Testis (tissue), 2 donors: ENCODE measurements around the gene C12orf42.

ENCODE experiments used
- POLR2A ChIP-seq: fragments of 450-650 bp; IDR thresholded peaks from one replicate; pipeline ENCODE4 v1.6.1; 2017; ENCODE audit warnings: antibody characterized with exemption, mild to moderate bottlenecking, moderate library complexity
- TF ChIP-seq, protein P1 (sequence below), 3 experiments: fragments of 450-650 bp in 2 of 3; fragments of 200-600 bp in 1 of 3; sonication (generic) in 1 of 3; IDR thresholded peaks; one replicate each; pipeline ENCODE4 v1.5.1; 2016 to 2019; ENCODE audit warnings: antibody characterized with exemption in 3 of 3, mild to moderate bottlenecking in 2 of 3, moderate library complexity in 1 of 3

DNA sequence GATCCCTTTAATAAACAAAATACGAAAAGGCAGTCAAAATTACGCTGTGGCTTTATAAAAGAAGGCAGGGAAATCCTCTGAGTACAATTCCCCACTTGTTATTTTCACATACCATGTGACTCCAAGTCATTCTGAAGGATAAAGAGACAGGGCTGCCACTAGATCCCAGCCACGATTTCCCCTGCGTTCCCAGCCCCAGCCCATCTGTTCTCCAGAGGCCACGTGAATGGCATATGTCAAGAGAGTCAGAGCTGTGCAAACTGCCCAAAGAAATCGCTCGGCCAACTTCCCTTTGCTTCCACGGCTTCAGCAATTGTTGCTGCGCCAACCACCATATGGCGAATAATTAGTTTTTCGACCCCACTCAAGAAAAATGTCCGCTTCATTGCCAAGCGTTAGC lies 161.3 kb downstream of the C12orf42 start:
- TF ChIP-seq, protein P1, sequence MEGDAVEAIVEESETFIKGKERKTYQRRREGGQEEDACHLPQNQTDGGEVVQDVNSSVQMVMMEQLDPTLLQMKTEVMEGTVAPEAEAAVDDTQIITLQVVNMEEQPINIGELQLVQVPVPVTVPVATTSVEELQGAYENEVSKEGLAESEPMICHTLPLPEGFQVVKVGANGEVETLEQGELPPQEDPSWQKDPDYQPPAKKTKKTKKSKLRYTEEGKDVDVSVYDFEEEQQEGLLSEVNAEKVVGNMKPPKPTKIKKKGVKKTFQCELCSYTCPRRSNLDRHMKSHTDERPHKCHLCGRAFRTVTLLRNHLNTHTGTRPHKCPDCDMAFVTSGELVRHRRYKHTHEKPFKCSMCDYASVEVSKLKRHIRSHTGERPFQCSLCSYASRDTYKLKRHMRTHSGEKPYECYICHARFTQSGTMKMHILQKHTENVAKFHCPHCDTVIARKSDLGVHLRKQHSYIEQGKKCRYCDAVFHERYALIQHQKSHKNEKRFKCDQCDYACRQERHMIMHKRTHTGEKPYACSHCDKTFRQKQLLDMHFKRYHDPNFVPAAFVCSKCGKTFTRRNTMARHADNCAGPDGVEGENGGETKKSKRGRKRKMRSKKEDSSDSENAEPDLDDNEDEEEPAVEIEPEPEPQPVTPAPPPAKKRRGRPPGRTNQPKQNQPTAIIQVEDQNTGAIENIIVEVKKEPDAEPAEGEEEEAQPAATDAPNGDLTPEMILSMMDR (IDR thresholded peaks at IDR 0.05): no peak
- no peak for TF ChIP-seq POLR2A
